CD8-positive, alpha-beta memory T cell (primary cell): Measurements from ENCODE around the gene PRR30. TPM values are rescaled to one million over a fixed set of nuclear protein-coding genes. Genes with fewer than 3 reads are reported as not detected.

Experiments
- CTCF ChIA-PET: fragments of 350-600 bp; sonication (Branson Sonifier 250); formaldehyde crosslinking; loops from one replicate; lab custom pipeline; 2021; ENCODE audit warnings: antibody characterized with exemption; lab: Charles Lee
- POLR2A ChIA-PET: fragments of 350-600 bp; sonication (Branson Sonifier 250); formaldehyde crosslinking; loops from one replicate; lab custom pipeline; 2021; ENCODE audit warnings: antibody characterized with exemption; lab: Charles Lee
- DNase-seq, 5 donors: peaks; one replicate each; pipeline versions ENCODE4 v3.0.0 to v3.0.0-alpha.2; 2020 to 2022; ENCODE audit warnings: mixed read lengths in 1 of 5
- H3K27ac ChIP-seq: one replicate; pipeline ENCODE4 v1.7.0; 2013; ENCODE audit warnings: low read depth, mild to moderate bottlenecking, low read length, moderate library complexity
- H3K27me3 ChIP-seq: 2 replicates; pipeline ENCODE4 v1.7.0; 2013; ENCODE audit warnings: low read length, mild to moderate bottlenecking; ENCODE audit not compliant: insufficient read depth, poor library complexity, severe bottlenecking
- H3K36me3 ChIP-seq: 2 replicates; pipeline ENCODE4 v1.7.0; 2013; ENCODE audit warnings: mild to moderate bottlenecking, low read length, moderate library complexity; ENCODE audit not compliant: insufficient read depth
- H3K4me1 ChIP-seq: 2 replicates; pipeline ENCODE4 v1.7.0; 2013; ENCODE audit warnings: mild to moderate bottlenecking, low read length, moderate library complexity; ENCODE audit not compliant: insufficient read depth
- H3K4me3 ChIP-seq: 2 replicates; pipeline ENCODE4 v1.7.0; 2013; ENCODE audit warnings: mild to moderate bottlenecking, low read length
- H3K9me3 ChIP-seq: 2 replicates; pipeline ENCODE4 v1.7.0; 2013; ENCODE audit warnings: mild to moderate bottlenecking, low read length
- H3K27ac Mint-ChIP-seq, 8 donors: one replicate each; pipeline ENCODE4 v1.8.0; 2020 to 2021; ENCODE audit warnings: mixed read lengths in 8 of 8, mild to moderate bottlenecking in 6 of 8, inconsistent platforms in 3 of 8, moderate library complexity in 3 of 8
- H3K27me3 Mint-ChIP-seq, 2 donors: one replicate each; pipeline ENCODE4 v1.8.0; 2020 to 2021; ENCODE audit warnings: mixed read lengths in 2 of 2, mild to moderate bottlenecking in 1 of 2, moderate library complexity in 1 of 2
- H3K36me3 Mint-ChIP-seq, 3 donors: one replicate each; pipeline ENCODE4 v1.8.0; 2020 to 2021; ENCODE audit warnings: mixed read lengths in 3 of 3, inconsistent platforms in 1 of 3, mild to moderate bottlenecking in 1 of 3
- H3K4me1 Mint-ChIP-seq, 3 donors: one replicate each; pipeline ENCODE4 v1.8.0; 2020 to 2021; ENCODE audit warnings: mixed read lengths in 3 of 3, inconsistent platforms in 1 of 3, mild to moderate bottlenecking in 1 of 3
- H3K4me3 Mint-ChIP-seq, 7 donors: one replicate each; pipeline ENCODE4 v1.8.0; 2020 to 2021; ENCODE audit warnings: mixed read lengths in 7 of 7, mild to moderate bottlenecking in 6 of 7, moderate library complexity in 4 of 7, inconsistent platforms in 2 of 7
- H3K9me3 Mint-ChIP-seq, 5 donors: one replicate each; pipeline ENCODE4 v1.8.0; 2020 to 2022; ENCODE audit warnings: mixed read lengths in 5 of 5, mild to moderate bottlenecking in 3 of 5, moderate library complexity in 2 of 5, inconsistent platforms in 1 of 5
- polyA plus RNA-seq: library from polyadenylated mRNA; unstranded; fragments of 300-500 nt; fragmentation: Illumina TruSeq; gene quantifications from one replicate; pipeline ENCODE4 v1.2.3, GENCODE V29; 2021
- total RNA-seq, 2 experiments: library from RNA; stranded (reverse); gene quantifications; one replicate each; pipeline ENCODE4 v1.2.3, GENCODE V29; 2021

The PRR30 gene
- total and polyA plus RNA-seq, 3 experiments from 2014 or later = not detected

GRCh38 chr2:27162151-27163121 is 23.2 kb upstream of the PRR30 start:
- no peaks in the 10 kb centered on the region for H3K36me3 Mint-ChIP-seq
- H3K9me3 Mint-ChIP-seq = no peaks in the 10 kb centered on the region
- CTCF ChIA-PET = no interaction called here
- H3K36me3 ChIP-seq = no peaks in the 10 kb centered on the region
- H3K27me3 Mint-ChIP-seq = peaks cover 6 to 7% of the 10 kb centered on the region in 2 donors
- no peak overlapping the region for H3K4me3 ChIP-seq
- H3K4me1 ChIP-seq = no peaks in the 10 kb centered on the region
- H3K4me1 Mint-ChIP-seq = no peaks in the 10 kb centered on the region
- peak overlapping the region in 1 of 8 donors; percentile 15 for H3K27ac Mint-ChIP-seq
- H3K27me3 ChIP-seq = no peaks in the 10 kb centered on the region
- no peak for DNase-seq
- POLR2A ChIA-PET = no interaction called here
- H3K9me3 ChIP-seq = no peaks in the 10 kb centered on the region
- H3K4me3 Mint-ChIP-seq = peak overlapping the region in 1 of 7 donors; percentile 28
- H3K27ac ChIP-seq = no peak overlapping the region

GRCh38 chr2:27160191-27160590 is 21.0 kb upstream of the PRR30 start:
- no peaks in the 10 kb centered on the region for H3K9me3 Mint-ChIP-seq
- DNase-seq = no peak
- Histone ChIP-seq H3K36me3 (no peaks in the 10 kb centered on the region), H3K27ac (no peak overlapping the region), H3K4me3 (no peak overlapping the region), H3K4me1 (no peaks in the 10 kb centered on the region), H3K9me3 (no peaks in the 10 kb centered on the region), H3K27me3 (no peaks in the 10 kb centered on the region)
- H3K36me3 Mint-ChIP-seq = no peaks in the 10 kb centered on the region
- no peak overlapping the region for H3K27ac Mint-ChIP-seq
- ChIA-PET CTCF (interaction anchor here (1.7 kb wide), 1 partner anchor 10 kb away, joined by 6 read pairs; no protein-coding TSS in a partner anchor), POLR2A (no interaction called here)
- no peak overlapping the region for H3K4me3 Mint-ChIP-seq
- H3K27me3 Mint-ChIP-seq = peaks cover 3 to 7% of the 10 kb centered on the region in 2 donors
- H3K4me1 Mint-ChIP-seq = no peaks in the 10 kb centered on the region

GRCh38 chr2:27159271-27159670 is 20.1 kb upstream of the PRR30 start:
- Mint-ChIP-seq H3K27me3 (peaks cover 3 to 7% of the 10 kb centered on the region in 2 donors), H3K4me3 (no peak overlapping the region), H3K9me3 (no peaks in the 10 kb centered on the region), H3K27ac (peak overlapping the region in 1 of 8 donors; percentile 94), H3K36me3 (no peaks in the 10 kb centered on the region), H3K4me1 (no peaks in the 10 kb centered on the region)
- H3K9me3 ChIP-seq = no peaks in the 10 kb centered on the region
- DNase-seq = no peak
- H3K4me1 ChIP-seq = no peaks in the 10 kb centered on the region
- ChIA-PET POLR2A (no interaction called here), CTCF (no interaction called here)
- H3K36me3 ChIP-seq = no peaks in the 10 kb centered on the region
- H3K27ac ChIP-seq = no peak overlapping the region
- no peaks in the 10 kb centered on the region for H3K27me3 ChIP-seq
- H3K4me3 ChIP-seq = no peak overlapping the region

- Histone ChIP-seq H3K4me1 (no peaks in the 10 kb centered on the region), H3K27me3 (no peaks in the 10 kb centered on the region), H3K27ac (no peak overlapping the region), H3K9me3 (no peaks in the 10 kb centered on the region), H3K36me3 (no peaks in the 10 kb centered on the region), H3K4me3 (no peak overlapping the region)
- no peak overlapping the region for H3K4me3 Mint-ChIP-seq
- no peak for DNase-seq
- no peaks in the 10 kb centered on the region for H3K9me3 Mint-ChIP-seq
- CTCF ChIA-PET = interaction anchor here (0.7 kb wide), 1 partner anchor 121 kb away, joined by 3 read pairs; no protein-coding TSS in a partner anchor
- H3K4me1 Mint-ChIP-seq = no peaks in the 10 kb centered on the region
- H3K36me3 Mint-ChIP-seq = no peaks in the 10 kb centered on the region
- no peak overlapping the region for H3K27ac Mint-ChIP-seq
- peaks cover 8 to 10% of the 10 kb centered on the region in 2 donors for H3K27me3 Mint-ChIP-seq
- POLR2A ChIA-PET = no interaction called here
Measured at GRCh38 chr2:27158468-27158867, 19.3 kb upstream of the PRR30 start.

- no peaks in the 10 kb centered on the region for H3K36me3 Mint-ChIP-seq
- Histone ChIP-seq H3K9me3 (no peaks in the 10 kb centered on the region), H3K4me1 (no peaks in the 10 kb centered on the region), H3K27me3 (no peaks in the 10 kb centered on the region), H3K4me3 (no peak overlapping the region), H3K36me3 (no peaks in the 10 kb centered on the region), H3K27ac (no peak overlapping the region)
- H3K4me3 Mint-ChIP-seq = no peak overlapping the region
- no peak overlapping the region for H3K27ac Mint-ChIP-seq
- no peak for DNase-seq
- CTCF ChIA-PET = no interaction called here
- H3K4me1 Mint-ChIP-seq = no peaks in the 10 kb centered on the region
- H3K9me3 Mint-ChIP-seq = no peaks in the 10 kb centered on the region
- H3K27me3 Mint-ChIP-seq = peaks cover 6 to 12% of the 10 kb centered on the region in 2 donors
- POLR2A ChIA-PET = no interaction called here
Measured at GRCh38 chr2:27155069-27155520, 15.9 kb upstream of the PRR30 start.

GRCh38 chr2:27154488-27154887 is 15.3 kb upstream of the PRR30 start:
- Histone ChIP-seq H3K9me3 (no peaks in the 10 kb centered on the region), H3K4me3 (no peak overlapping the region), H3K36me3 (no peaks in the 10 kb centered on the region), H3K27me3 (no peaks in the 10 kb centered on the region), H3K4me1 (no peaks in the 10 kb centered on the region), H3K27ac (no peak overlapping the region)
- ChIA-PET POLR2A (no interaction called here), CTCF (no interaction called here)
- no peaks in the 10 kb centered on the region for H3K4me1 Mint-ChIP-seq
- no peak overlapping the region for H3K4me3 Mint-ChIP-seq
- peaks cover 6 to 12% of the 10 kb centered on the region in 2 donors for H3K27me3 Mint-ChIP-seq
- no peaks in the 10 kb centered on the region for H3K9me3 Mint-ChIP-seq
- H3K27ac Mint-ChIP-seq = peak overlapping the region in 1 of 8 donors; percentile 74
- no peak for DNase-seq
- no peaks in the 10 kb centered on the region for H3K36me3 Mint-ChIP-seq

- H3K27me3 ChIP-seq = no peaks in the 10 kb centered on the region
- no peak for DNase-seq
- POLR2A ChIA-PET = no interaction called here
- Mint-ChIP-seq H3K27ac (peak overlapping the region in 1 of 8 donors; percentile 17), H3K27me3 (peaks cover 7 to 14% of the 10 kb centered on the region in 2 donors), H3K4me1 (no peaks in the 10 kb centered on the region), H3K36me3 (no peaks in the 10 kb centered on the region), H3K9me3 (no peaks in the 10 kb centered on the region), H3K4me3 (no peak overlapping the region)
- H3K27ac ChIP-seq = no peak overlapping the region
- no peaks in the 10 kb centered on the region for H3K4me1 ChIP-seq
- no peaks in the 10 kb centered on the region for H3K36me3 ChIP-seq
- H3K9me3 ChIP-seq = no peaks in the 10 kb centered on the region
- CTCF ChIA-PET = interaction anchor here (1.4 kb wide), 1 partner anchor 127 kb away, joined by 6 read pairs; no protein-coding TSS in a partner anchor
- H3K4me3 ChIP-seq = no peak overlapping the region
Measured at GRCh38 chr2:27152796-27153464, 13.7 kb upstream of the PRR30 start.
